ENCODE results near the gene PTPN6.
"Not testable (repeated sequence)": the region's sequence is repeated elsewhere in the genome, so short reads cannot be mapped to it uniquely, and the experiment has no call there.

PTPN6 gene

GRCh38 chr12:6950811-6951540, at the start of gene PTPN6:
Gene PTPN6 (plus strand): TSS chr12:6951356. CDS start chr12:6951513, 157 bp downstream.
- no peak for DNase-seq (ENCODE audit: low read depth in 2 of 2)

GRCh38 chr12:6902448-6902847, 48.7 kb upstream of the PTPN6 start:
- DNase-seq (ENCODE audit: low read depth in 2 of 2) = no peak

- no peak for DNase-seq (ENCODE audit: low read depth in 2 of 2)
These were observed 47.4 kb upstream of the PTPN6 start for GRCh38 chr12:6903722-6904121.

GRCh38 chr12:6904280-6905276, 46.6 kb upstream of the PTPN6 start, which contains the start of gene LRRC23:
Gene LRRC23 (plus strand): TSS chr12:6904822. CDS start chr12:6905634, 812 bp downstream.
- peak; percentile 90 for DNase-seq (ENCODE audit: low read depth in 2 of 2)

GRCh38 chr12:6905414-6906040, 45.6 kb upstream of the PTPN6 start:
- DNase-seq (ENCODE audit: low read depth in 2 of 2) = no peak

GRCh38 chr12:6908141-6908540, 43.0 kb upstream of the PTPN6 start:
- DNase-seq (ENCODE audit: low read depth in 2 of 2) = not testable (repeated sequence)

- no peak for DNase-seq (ENCODE audit: low read depth in 2 of 2)
These were observed 41.6 kb upstream of the PTPN6 start for GRCh38 chr12:6909421-6910145.

GRCh38 chr12:6912164-6912935, 38.8 kb upstream of the PTPN6 start:
- DNase-seq (ENCODE audit: low read depth in 2 of 2) = no peak

GRCh38 chr12:6914246-6914946, 36.8 kb upstream of the PTPN6 start, which contains the start of gene ENO2:
Gene ENO2 (plus strand): TSS chr12:6914580. CDS start chr12:6915833, 1,253 bp downstream.
- DNase-seq (ENCODE audit: low read depth in 2 of 2) = no peak

GRCh38 chr12:6914947-6915788, 36.0 kb upstream of the PTPN6 start:
- no peak for DNase-seq (ENCODE audit: low read depth in 2 of 2)

GRCh38 chr12:6915789-6916285, 35.3 kb upstream of the PTPN6 start:
- no peak for DNase-seq (ENCODE audit: low read depth in 2 of 2)

GRCh38 chr12:6916426-6917200, 34.5 kb upstream of the PTPN6 start:
- no peak for DNase-seq (ENCODE audit: low read depth in 2 of 2)

GRCh38 chr12:6917491-6918231, 33.5 kb upstream of the PTPN6 start:
- no peak for DNase-seq (ENCODE audit: low read depth in 2 of 2)

- DNase-seq (ENCODE audit: low read depth in 2 of 2) = no peak
These were observed 31.6 kb upstream of the PTPN6 start for GRCh38 chr12:6919588-6919987.

GRCh38 chr12:6921539-6921938, 29.6 kb upstream of the PTPN6 start:
- no peak for DNase-seq (ENCODE audit: low read depth in 2 of 2)

- no peak for DNase-seq (ENCODE audit: low read depth in 2 of 2)
These were observed 28.9 kb upstream of the PTPN6 start for GRCh38 chr12:6921996-6922946.
